Loucy (cell line): ENCODE data around the gene GTF3C4.

ENCODE experiments used
- H2AFZ ChIP-seq: fragments of 200-600 bp; sonication (generic); 2 replicates; pipeline ENCODE4 v1.6.0; 2016; ENCODE audit warnings: antibody characterized with exemption, mild to moderate bottlenecking, low read length, moderate library complexity
- H3F3A ChIP-seq: fragments of 200-600 bp; 2 replicates; pipeline ENCODE4 v1.6.0; 2016; ENCODE audit warnings: antibody characterized with exemption, low read depth, mild to moderate bottlenecking
- H3K27me3 ChIP-seq: fragments of 200-600 bp; sonication (generic); 2 replicates; pipeline ENCODE4 v1.6.1; 2014; ENCODE audit warnings: low read length, mild to moderate bottlenecking; ENCODE audit not compliant: insufficient read depth, poor library complexity, severe bottlenecking
- H3K36me3 ChIP-seq: fragments of 200-600 bp; sonication (generic); 2 replicates; pipeline ENCODE4 v1.6.1; 2016; ENCODE audit warnings: low read length; ENCODE audit not compliant: insufficient read depth
- H3K4me1 ChIP-seq: fragments of 200-600 bp; sonication (generic); 2 replicates; pipeline ENCODE4 v1.5.1; 2014; ENCODE audit warnings: low read length, mild to moderate bottlenecking; ENCODE audit not compliant: insufficient read depth, poor library complexity, severe bottlenecking
- H3K4me2 ChIP-seq: fragments of 200-600 bp; sonication (generic); 2 replicates; pipeline ENCODE4 v1.6.0; 2014; ENCODE audit warnings: antibody characterized with exemption, low read length, low read depth, mild to moderate bottlenecking; ENCODE audit not compliant: poor library complexity, severe bottlenecking
- H3K4me3 ChIP-seq: fragments of 200-600 bp; sonication (generic); 2 replicates; pipeline ENCODE4 v1.5.1; 2014; ENCODE audit warnings: low read length, mild to moderate bottlenecking, mixed read lengths; ENCODE audit not compliant: poor library complexity, severe bottlenecking
- H3K79me2 ChIP-seq: fragments of 200-600 bp; sonication (generic); 2 replicates; pipeline ENCODE4 v1.6.1; 2014; ENCODE audit warnings: low read length; ENCODE audit not compliant: insufficient read depth
- H3K9ac ChIP-seq: fragments of 200-600 bp; sonication (generic); 2 replicates; pipeline ENCODE4 v1.6.0; 2014; ENCODE audit warnings: mild to moderate bottlenecking, low read depth, low read length, moderate library complexity; ENCODE audit not compliant: poor library complexity, severe bottlenecking
- H3K9me2 ChIP-seq: fragments of 200-600 bp; sonication (generic); replicated peaks from 2 replicates; pipeline ENCODE4 v1.6.1; 2016; ENCODE audit warnings: low read depth, low read length, mixed read lengths
- H3K9me3 ChIP-seq: fragments of 200-600 bp; sonication (generic); 2 replicates; pipeline ENCODE4 v1.6.1; 2014; ENCODE audit warnings: mild to moderate bottlenecking, antibody characterized with exemption, low read length, low read depth; ENCODE audit not compliant: insufficient read depth
- H4K20me1 ChIP-seq: fragments of 200-600 bp; sonication (generic); 2 replicates; pipeline ENCODE4 v1.6.0; 2014; ENCODE audit warnings: antibody characterized with exemption, low read length, mild to moderate bottlenecking; ENCODE audit not compliant: insufficient read depth, poor library complexity, severe bottlenecking
- CTCF ChIP-seq: fragments of 200-600 bp; sonication (generic); conservative IDR thresholded peaks from 2 replicates; pipeline ENCODE4 v1.5.1; 2014; ENCODE audit warnings: mild to moderate bottlenecking, antibody characterized with exemption, low read length
- EZH2phosphoT487 ChIP-seq: fragments of 200-600 bp; IDR thresholded peaks from 2 replicates; pipeline ENCODE4 v1.6.1; 2018; ENCODE audit warnings: antibody characterized with exemption, mild to moderate bottlenecking, moderate library complexity, borderline replicate concordance

GTF3C4 gene

DNA sequence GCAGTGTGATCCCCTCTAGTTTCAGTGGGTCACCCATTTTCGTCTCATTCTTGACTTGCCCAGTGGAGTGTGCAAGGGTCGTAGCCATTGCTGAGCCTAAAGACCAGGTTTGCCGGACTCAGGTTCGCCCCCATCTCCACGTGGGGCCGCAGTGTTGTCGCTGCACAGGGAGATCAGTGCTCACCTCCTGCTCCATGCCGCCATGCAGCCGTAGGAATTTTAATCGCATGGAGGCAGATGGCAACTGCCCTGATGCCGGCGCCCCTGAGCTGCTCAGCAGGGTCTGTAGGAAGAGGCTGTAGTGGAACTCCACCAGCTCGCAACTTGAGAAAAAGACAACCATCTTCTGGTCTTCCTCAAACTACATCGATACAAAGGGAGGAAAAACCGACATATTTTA is 24.6 kb upstream of the GTF3C4 start:
- Histone ChIP-seq H3K27me3 (no peaks in the 10 kb centered on the region), H3F3A (no peaks in the 10 kb centered on the region), H3K36me3 (peaks cover 89% of the 10 kb centered on the region; the same call in 1 of the 2 replicates), H3K4me1 (no peaks in the 10 kb centered on the region), H3K4me2 (no peak overlapping the region), H2AFZ (no peak overlapping the region), H4K20me1 (no peaks in the 10 kb centered on the region), H3K79me2 (no peaks in the 10 kb centered on the region), H3K4me3 (no peak overlapping the region), H3K9me3 (no peaks in the 10 kb centered on the region), H3K9ac (no peak overlapping the region), H3K9me2 (no peaks in the 10 kb centered on the region)
- no peak for TF ChIP-seq CTCF
- TF ChIP-seq EZH2phosphoT487 = no peak

GRCh38 chr9:132646726-132647125 is 23.5 kb upstream of the GTF3C4 start:
- peaks cover 87% of the 10 kb centered on the region; the same call in 1 of the 2 replicates for H3K36me3 ChIP-seq
- no peaks in the 10 kb centered on the region for H3K79me2 ChIP-seq
- H3K4me1 ChIP-seq = no peaks in the 10 kb centered on the region
- H3K27me3 ChIP-seq = no peaks in the 10 kb centered on the region
- H4K20me1 ChIP-seq = no peaks in the 10 kb centered on the region
- no peak overlapping the region for H3K9ac ChIP-seq
- TF ChIP-seq EZH2phosphoT487 (no peak), CTCF (no peak)
- H3K4me2 ChIP-seq = no peak overlapping the region
- no peak overlapping the region for H2AFZ ChIP-seq
- no peaks in the 10 kb centered on the region for H3F3A ChIP-seq
- no peaks in the 10 kb centered on the region for H3K9me3 ChIP-seq
- H3K4me3 ChIP-seq = no peak overlapping the region
- no peaks in the 10 kb centered on the region for H3K9me2 ChIP-seq

DNA sequence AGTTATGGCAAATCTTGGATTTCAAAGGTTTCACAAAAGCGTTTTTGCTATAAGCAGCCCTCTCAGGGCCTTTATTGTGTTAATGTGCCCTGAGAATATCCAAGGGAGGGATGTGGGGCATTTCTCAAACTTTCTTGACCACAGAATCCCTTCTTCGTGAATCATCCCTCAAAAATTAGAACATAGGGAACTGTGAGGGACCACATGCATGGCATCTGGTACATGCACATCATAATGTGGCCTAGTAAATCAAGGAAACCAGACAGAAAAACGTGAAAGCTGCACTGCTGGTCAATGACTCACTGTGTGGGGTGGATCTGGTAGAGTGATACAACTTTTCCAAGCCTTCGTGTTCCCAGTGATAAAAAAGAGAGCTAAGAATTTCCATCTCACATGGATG is 22.9 kb upstream of the GTF3C4 start:
- TF ChIP-seq CTCF = no peak
- no peak for TF ChIP-seq EZH2phosphoT487
- H3K79me2 ChIP-seq = no peaks in the 10 kb centered on the region
- H3K9ac ChIP-seq = no peak overlapping the region
- no peaks in the 10 kb centered on the region for H3K27me3 ChIP-seq
- no peaks in the 10 kb centered on the region for H3K9me2 ChIP-seq
- no peak overlapping the region for H3K4me3 ChIP-seq
- no peak overlapping the region for H3K4me2 ChIP-seq
- H2AFZ ChIP-seq = no peak overlapping the region
- H3F3A ChIP-seq = no peaks in the 10 kb centered on the region
- H3K9me3 ChIP-seq = no peaks in the 10 kb centered on the region
- no peaks in the 10 kb centered on the region for H4K20me1 ChIP-seq
- peaks cover 84% of the 10 kb centered on the region; the same call in 1 of the 2 replicates for H3K36me3 ChIP-seq
- H3K4me1 ChIP-seq = no peaks in the 10 kb centered on the region
